ENCODE measurements around the gene ZNF521. TPM values are rescaled to one million over a fixed set of nuclear protein-coding genes. Genes with fewer than 3 reads are reported as not detected.

ZNF521 gene
- total RNA-seq, 2 donors from 2014 or later: 21.4 to 26.9 TPM

DNA sequence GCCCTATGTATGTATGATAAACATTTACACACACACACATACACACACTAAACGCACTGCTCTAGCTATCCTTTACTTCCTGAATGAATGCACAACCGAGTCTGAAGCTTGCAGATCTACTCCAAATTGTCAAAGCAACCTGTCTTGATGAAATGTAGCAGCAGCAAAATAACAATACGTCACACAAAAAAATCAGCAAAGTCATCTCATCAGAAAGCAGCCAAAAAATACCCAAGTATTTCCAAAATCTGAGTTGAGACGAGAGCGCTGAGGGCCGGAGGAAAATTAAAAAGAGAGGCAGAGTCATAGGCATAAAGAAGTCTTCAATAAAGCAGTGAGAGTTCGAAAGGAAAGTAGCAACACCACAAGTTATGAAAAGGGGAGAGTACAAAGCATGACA, 67.7 kb downstream of the ZNF521 start:
- Histone ChIP-seq H3K27ac (ENCODE audit: low read depth, low read length) (peak overlapping the region; percentile 96), H3K9me3 (ENCODE audit: control insufficient read depth, low read length) (no peaks in the 10 kb centered on the region), H3K27me3 (ENCODE audit: control insufficient read depth, insufficient read depth, low read length, poor library complexity, severe bottlenecking) (no peaks in the 10 kb centered on the region), H3K36me3 (ENCODE audit: control insufficient read depth, insufficient read depth, low read length) (no peaks in the 10 kb centered on the region), H3K4me3 (ENCODE audit: low read length) (no peak overlapping the region), H3K9ac (ENCODE audit: extremely low read depth, low read length, poor library complexity, severe bottlenecking) (no peak overlapping the region), H3K4me1 (ENCODE audit: control insufficient read depth, insufficient read depth, low read length) (peaks cover 3% of the 10 kb centered on the region)
- Mint-ChIP-seq H3K4me1 (peaks cover 12% of the 10 kb centered on the region), H3K36me3 (ENCODE audit: low read depth) (no peaks in the 10 kb centered on the region), H3K9me3 (no peaks in the 10 kb centered on the region), H3K27me3 (ENCODE audit: insufficient read depth) (no peaks in the 10 kb centered on the region), H3K4me3 (no peak overlapping the region), H3K27ac (no peak overlapping the region)
- TF ChIP-seq, protein P1, sequence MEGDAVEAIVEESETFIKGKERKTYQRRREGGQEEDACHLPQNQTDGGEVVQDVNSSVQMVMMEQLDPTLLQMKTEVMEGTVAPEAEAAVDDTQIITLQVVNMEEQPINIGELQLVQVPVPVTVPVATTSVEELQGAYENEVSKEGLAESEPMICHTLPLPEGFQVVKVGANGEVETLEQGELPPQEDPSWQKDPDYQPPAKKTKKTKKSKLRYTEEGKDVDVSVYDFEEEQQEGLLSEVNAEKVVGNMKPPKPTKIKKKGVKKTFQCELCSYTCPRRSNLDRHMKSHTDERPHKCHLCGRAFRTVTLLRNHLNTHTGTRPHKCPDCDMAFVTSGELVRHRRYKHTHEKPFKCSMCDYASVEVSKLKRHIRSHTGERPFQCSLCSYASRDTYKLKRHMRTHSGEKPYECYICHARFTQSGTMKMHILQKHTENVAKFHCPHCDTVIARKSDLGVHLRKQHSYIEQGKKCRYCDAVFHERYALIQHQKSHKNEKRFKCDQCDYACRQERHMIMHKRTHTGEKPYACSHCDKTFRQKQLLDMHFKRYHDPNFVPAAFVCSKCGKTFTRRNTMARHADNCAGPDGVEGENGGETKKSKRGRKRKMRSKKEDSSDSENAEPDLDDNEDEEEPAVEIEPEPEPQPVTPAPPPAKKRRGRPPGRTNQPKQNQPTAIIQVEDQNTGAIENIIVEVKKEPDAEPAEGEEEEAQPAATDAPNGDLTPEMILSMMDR (conservative IDR thresholded peaks at IDR 0.05): no peak
- 90 to 91% methylated on average over 7 of the region's 7 CpGs for WGBS, 2 experiments (ENCODE audit: insufficient coverage in 1 of 2, insufficient read length in 1 of 2)
- DNase-seq: no peak

DNA sequence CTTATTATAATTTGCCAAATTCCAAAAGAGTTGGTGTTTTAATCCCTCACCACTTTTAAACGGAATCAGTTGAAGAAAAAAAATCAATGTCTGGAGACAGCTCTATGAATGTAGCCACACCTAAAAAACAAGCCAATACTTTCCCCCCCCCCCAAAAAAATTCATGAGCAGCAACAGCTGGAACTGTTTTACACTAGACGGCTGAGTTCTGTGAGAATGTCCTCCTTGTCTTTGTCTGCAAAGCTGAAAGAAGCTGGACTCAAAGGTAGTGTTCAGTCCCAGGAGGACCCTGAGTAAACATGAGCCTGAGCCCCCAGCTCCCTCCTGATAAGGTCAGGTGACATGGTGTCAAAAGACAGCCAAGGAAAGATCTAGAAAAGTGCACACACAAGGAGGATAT, 68.2 kb downstream of the ZNF521 start:
- Histone ChIP-seq H3K9me3 (ENCODE audit: control insufficient read depth, low read length) (no peaks in the 10 kb centered on the region), H3K4me1 (ENCODE audit: control insufficient read depth, insufficient read depth, low read length) (peaks cover 3% of the 10 kb centered on the region), H3K36me3 (ENCODE audit: control insufficient read depth, insufficient read depth, low read length) (no peaks in the 10 kb centered on the region), H3K27ac (ENCODE audit: low read depth, low read length) (peak overlapping the region; percentile 96), H3K4me3 (ENCODE audit: low read length) (no peak overlapping the region), H3K27me3 (ENCODE audit: control insufficient read depth, insufficient read depth, low read length, poor library complexity, severe bottlenecking) (no peaks in the 10 kb centered on the region), H3K9ac (ENCODE audit: extremely low read depth, low read length, poor library complexity, severe bottlenecking) (no peak overlapping the region)
- 75 to 100% methylated on average over 1 to 2 of the region's 2 CpGs for WGBS, 2 experiments (ENCODE audit: insufficient coverage in 1 of 2, insufficient read length in 1 of 2)
- H3K4me1 Mint-ChIP-seq: peaks cover 12% of the 10 kb centered on the region
- no peak overlapping the region for H3K27ac Mint-ChIP-seq
- no peak for DNase-seq
- H3K4me3 Mint-ChIP-seq: no peak overlapping the region
- H3K36me3 Mint-ChIP-seq (ENCODE audit: low read depth): no peaks in the 10 kb centered on the region
- TF ChIP-seq, protein P1 (conservative IDR thresholded peaks at IDR 0.05): no peak
- no peaks in the 10 kb centered on the region for H3K9me3 Mint-ChIP-seq
- no peaks in the 10 kb centered on the region for H3K27me3 Mint-ChIP-seq (ENCODE audit: insufficient read depth)

- H3K9ac ChIP-seq (ENCODE audit: extremely low read depth, low read length, poor library complexity, severe bottlenecking): no peak overlapping the region
- H3K4me3 ChIP-seq (ENCODE audit: low read length): no peak overlapping the region
- peaks cover 12% of the 10 kb centered on the region for H3K4me1 Mint-ChIP-seq
- H3K9me3 ChIP-seq (ENCODE audit: control insufficient read depth, low read length): no peaks in the 10 kb centered on the region
- WGBS, 2 experiments (ENCODE audit: insufficient coverage in 1 of 2, insufficient read length in 1 of 2): 72 to 87% methylated on average over 2 to 4 of the region's 4 CpGs
- no peaks in the 10 kb centered on the region for H3K36me3 ChIP-seq (ENCODE audit: control insufficient read depth, insufficient read depth, low read length)
- H3K4me3 Mint-ChIP-seq: no peak overlapping the region
- TF ChIP-seq, protein P1 (conservative IDR thresholded peaks at IDR 0.05): no peak
- H3K27ac ChIP-seq (ENCODE audit: low read depth, low read length): peak overlapping the region; percentile 96
- H3K4me1 ChIP-seq (ENCODE audit: control insufficient read depth, insufficient read depth, low read length): peaks cover 3% of the 10 kb centered on the region
- no peaks in the 10 kb centered on the region for H3K36me3 Mint-ChIP-seq (ENCODE audit: low read depth)
- H3K9me3 Mint-ChIP-seq: no peaks in the 10 kb centered on the region
- H3K27ac Mint-ChIP-seq: no peak overlapping the region
- H3K27me3 ChIP-seq (ENCODE audit: control insufficient read depth, insufficient read depth, low read length, poor library complexity, severe bottlenecking): no peaks in the 10 kb centered on the region
- H3K27me3 Mint-ChIP-seq (ENCODE audit: insufficient read depth): no peaks in the 10 kb centered on the region
- DNase-seq: no peak
These were observed 68.9 kb downstream of the ZNF521 start for GRCh38 chr18:25282896-25283703.
